GM23338 (cell line): Measurements from ENCODE around the gene COL4A2. TPM values are rescaled to one million over a fixed set of nuclear protein-coding genes. Genes with fewer than 3 reads are reported as not detected.

Experiments used
- ATAC-seq: fragments of 200-7000 bp; cut with Tn5 transposase; 3 replicates; pipeline ENCODE4 v1.9.1; 2020
- DNase-seq: peaks from one replicate; pipeline ENCODE4 v3.0.0-alpha.2; 2015; ENCODE audit warnings: low spot score
- H2AFZ ChIP-seq: fragments of 200-600 bp; sonication (generic); 2 replicates; pipeline ENCODE4 v1.8.0; 2016; ENCODE audit warnings: antibody characterized with exemption, mild to moderate bottlenecking, moderate library complexity
- H3F3A ChIP-seq: fragments of 200-600 bp; sonication (generic); replicated peaks from 2 replicates; pipeline ENCODE4 v1.8.0; 2017; ENCODE audit warnings: antibody characterized with exemption, mixed run types, low read depth
- H3K27ac ChIP-seq: fragments of 200-600 bp; sonication (generic); 2 replicates; pipeline ENCODE4 v1.6.1; 2016; ENCODE audit warnings: low read depth
- H3K27me3 ChIP-seq: fragments of 200-600 bp; sonication (generic); 2 replicates; pipeline ENCODE4 v1.8.0; 2016; ENCODE audit warnings: mild to moderate bottlenecking, mixed run types, moderate library complexity; ENCODE audit not compliant: insufficient read depth
- H3K36me3 ChIP-seq: fragments of 200-600 bp; sonication (generic); 2 replicates; pipeline ENCODE4 v1.8.0; 2016; ENCODE audit warnings: mild to moderate bottlenecking; ENCODE audit not compliant: insufficient read depth
- H3K4me1 ChIP-seq: fragments of 200-600 bp; sonication (generic); 2 replicates; pipeline ENCODE4 v1.8.0; 2016; ENCODE audit warnings: mild to moderate bottlenecking, moderate library complexity; ENCODE audit not compliant: insufficient read depth
- H3K4me2 ChIP-seq: fragments of 200-600 bp; sonication (generic); 2 replicates; pipeline ENCODE4 v1.7.1; 2017; ENCODE audit warnings: mixed run types
- H3K4me3 ChIP-seq: fragments of 200-600 bp; sonication (generic); 2 replicates; pipeline ENCODE4 v1.6.1; 2016; ENCODE audit warnings: mixed run types
- H3K79me2 ChIP-seq: fragments of 200-600 bp; sonication (generic); replicated peaks from 2 replicates; pipeline ENCODE4 v1.8.0; 2017; ENCODE audit warnings: mild to moderate bottlenecking; ENCODE audit not compliant: insufficient read depth
- H3K9me2 ChIP-seq: fragments of 200-600 bp; sonication (generic); 2 replicates; pipeline ENCODE4 v1.8.0; 2017; ENCODE audit not compliant: insufficient read depth
- H4K20me1 ChIP-seq: fragments of 200-600 bp; sonication (generic); replicated peaks from 2 replicates; pipeline ENCODE4 v1.8.0; 2017; ENCODE audit warnings: mild to moderate bottlenecking; ENCODE audit not compliant: insufficient read depth
- H3K27ac Mint-ChIP-seq: 2 replicates; pipeline ENCODE4 v1.8.0; 2020; ENCODE audit warnings: inconsistent platforms, mild to moderate bottlenecking, moderate library complexity, mixed read lengths
- H3K27me3 Mint-ChIP-seq: 3 replicates; pipeline ENCODE4 v1.8.0; 2022; ENCODE audit warnings: low read depth, mild to moderate bottlenecking, moderate library complexity, mixed read lengths, inconsistent platforms; ENCODE audit not compliant: insufficient read depth, poor library complexity
- H3K36me3 Mint-ChIP-seq: 3 replicates; pipeline ENCODE4 v1.8.0; 2021; ENCODE audit warnings: low read depth, mild to moderate bottlenecking, inconsistent platforms, moderate library complexity, mixed read lengths
- H3K4me1 Mint-ChIP-seq: 3 replicates; pipeline ENCODE4 v1.8.0; 2020; ENCODE audit warnings: mild to moderate bottlenecking, inconsistent platforms, mixed read lengths
- H3K4me3 Mint-ChIP-seq: 3 replicates; pipeline ENCODE4 v1.8.0; 2021; ENCODE audit warnings: moderate library complexity, mild to moderate bottlenecking, inconsistent platforms, mixed read lengths
- H3K9me3 Mint-ChIP-seq: 3 replicates; pipeline ENCODE4 v1.8.0; 2020; ENCODE audit warnings: moderate library complexity, mild to moderate bottlenecking, inconsistent platforms, mixed read lengths
- CREB1 ChIP-seq: fragments of 250-450 bp; sonication (Bioruptor Pico); IDR thresholded peaks from 2 replicates; pipeline ENCODE4 v1.5.0; 2020; ENCODE audit warnings: low read depth, mild to moderate bottlenecking, moderate library complexity
- CTCF ChIP-seq, 2 experiments: fragments of 200-600 bp in 1 of 2; sonication (generic) in 1 of 2; conservative IDR thresholded peaks; 2 replicates each; pipeline versions ENCODE4 v1.5.1 to v1.6.1; 2016 to 2017; ENCODE audit warnings: antibody characterized with exemption in 2 of 2, low read depth in 2 of 2, mild to moderate bottlenecking in 2 of 2, moderate library complexity in 1 of 2
- ETS1 ChIP-seq: IDR thresholded peaks from 2 replicates; pipeline ENCODE4 v1.6.1; 2016; ENCODE audit warnings: antibody characterized with exemption
- EZH2 ChIP-seq: fragments of 200-600 bp; sonication (generic); IDR thresholded peaks from one replicate; pipeline ENCODE4 v1.8.0; 2017; ENCODE audit warnings: antibody characterized with exemption, mild to moderate bottlenecking, low read depth; ENCODE audit not compliant: unreplicated experiment
- EZH2phosphoT487 ChIP-seq: fragments of 200-600 bp; sonication (generic); IDR thresholded peaks from one replicate; pipeline ENCODE4 v1.8.1; 2018; ENCODE audit warnings: antibody characterized with exemption; ENCODE audit not compliant: unreplicated experiment
- JUNB ChIP-seq: IDR thresholded peaks from one replicate; pipeline ENCODE4 v1.6.1; 2016; ENCODE audit warnings: antibody characterized with exemption; ENCODE audit not compliant: unreplicated experiment
- NANOG ChIP-seq: IDR thresholded peaks from 2 replicates; pipeline ENCODE4 v1.6.1; 2016; ENCODE audit warnings: antibody characterized with exemption, borderline replicate concordance
- POLR2AphosphoS5 ChIP-seq: IDR thresholded peaks from 2 replicates; pipeline ENCODE4 v1.6.1; 2016; ENCODE audit warnings: antibody characterized with exemption, low read depth
- REST ChIP-seq: IDR thresholded peaks from one replicate; pipeline ENCODE4 v1.6.1; 2018; ENCODE audit warnings: antibody characterized with exemption; ENCODE audit not compliant: unreplicated experiment
- STAT1 ChIP-seq: IDR thresholded peaks from one replicate; pipeline ENCODE4 v1.6.1; 2016; ENCODE audit warnings: antibody characterized with exemption; ENCODE audit not compliant: unreplicated experiment
- ZNF114 ChIP-seq: fragments of 250-450 bp; sonication (Bioruptor Pico); IDR thresholded peaks from 2 replicates; pipeline ENCODE4 v1.5.0; 2020; ENCODE audit warnings: mild to moderate bottlenecking, moderate library complexity
- ZNF331 ChIP-seq: fragments of 250-450 bp; sonication (Bioruptor Pico); IDR thresholded peaks from 2 replicates; pipeline ENCODE4 v1.5.0; 2020; ENCODE audit warnings: low read depth, mild to moderate bottlenecking, moderate library complexity
- ZNF462 ChIP-seq: fragments of 250-450 bp; sonication (Bioruptor Pico); IDR thresholded peaks from 2 replicates; pipeline ENCODE4 v1.5.0; 2020; ENCODE audit warnings: mild to moderate bottlenecking, moderate library complexity
- polyA plus RNA-seq: library from polyadenylated mRNA; unstranded; fragments of >200 nt; fragmentation: Nextera tagmentation; extraction: Ambion mirVana; gene quantifications from 2 replicates; pipeline ENCODE4 v1.2.1, GENCODE V29; 2016
- total RNA-seq: library from RNA; depleted of rRNA; stranded (reverse); fragments of >200 nt; shearing (Covaris generic); gene quantifications from 2 replicates; pipeline ENCODE4 v1.2.3, GENCODE V29; 2014

COL4A2 gene
- total and polyA plus RNA-seq, 2 experiments from 2014 or later: 37.4 to 131 TPM

- peaks cover 8% of the 10 kb centered on the region for H3K4me1 ChIP-seq
- DNase-seq: no peak
Observed at GRCh38 chr13:110359840-110360301, 52.8 kb downstream of the COL4A2 start.

More at GRCh38 chr13:110359840-110360301, 52.8 kb downstream of the COL4A2 start:
- Histone ChIP-seq H2AFZ (no peak overlapping the region), H3K9me2 (no peaks in the 10 kb centered on the region), H3K4me3 (no peak overlapping the region), H3K4me2 (no peak overlapping the region), H3K27me3 (no peaks in the 10 kb centered on the region), H3K27ac (peak overlapping the region; percentile 50), H4K20me1 (no peaks in the 10 kb centered on the region; the same call in 1 of the 2 replicates), H3K79me2 (no peaks in the 10 kb centered on the region; the same call in 1 of the 2 replicates), H3K36me3 (peaks cover 7% of the 10 kb centered on the region; the same call in 1 of the 2 replicates), H3F3A (no peaks in the 10 kb centered on the region)
- TF ChIP-seq ZNF462 (CRISPR knock-in tag) (no peak), CREB1 (no peak), CTCF (conservative IDR thresholded peaks at IDR 0.05; ENCODE audit: low read depth in 2 of 2) (no peak), JUNB (no peak), STAT1 (no peak), ZNF331 (CRISPR knock-in tag) (no peak), REST (no peak), EZH2phosphoT487 (no peak), ETS1 (no peak), POLR2AphosphoS5 (no peak), NANOG (no peak), ZNF114 (CRISPR knock-in tag) (no peak), EZH2 (no peak)
- H3K27me3 Mint-ChIP-seq: peaks cover 8% of the 10 kb centered on the region
- ATAC-seq: peak; percentile 20; the same call in 1 of the 3 replicates
- peaks cover 3% of the 10 kb centered on the region; the same call in 2 of the 3 replicates for H3K36me3 Mint-ChIP-seq
- no peak overlapping the region for H3K27ac Mint-ChIP-seq
- H3K9me3 Mint-ChIP-seq: no peaks in the 10 kb centered on the region
- no peak overlapping the region for H3K4me3 Mint-ChIP-seq
- H3K4me1 Mint-ChIP-seq: peaks cover 14% of the 10 kb centered on the region
